ENCODE measurements around the gene FAM120B.

DNA sequence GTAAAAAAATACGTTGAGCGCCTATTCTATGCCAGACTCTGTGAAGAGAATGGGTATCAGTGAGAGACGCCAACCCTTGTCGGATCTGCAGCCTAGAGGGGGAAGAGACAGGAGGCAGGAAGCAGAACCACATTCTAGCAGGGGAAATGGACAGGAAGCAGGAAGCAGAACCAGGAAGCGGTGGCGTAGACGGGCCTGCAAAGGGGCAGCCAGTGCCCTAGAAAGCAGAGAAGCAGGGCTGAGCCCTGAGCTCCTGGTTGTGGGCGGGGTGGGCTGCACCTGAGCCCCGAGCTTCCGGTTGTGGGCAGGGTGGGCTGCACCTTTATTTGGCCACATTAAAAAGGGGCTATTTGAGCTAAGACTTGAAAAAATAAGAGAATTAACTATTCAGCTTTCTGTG is 71.9 kb downstream of the FAM120B start:
- TF ChIP-seq, protein P1, sequence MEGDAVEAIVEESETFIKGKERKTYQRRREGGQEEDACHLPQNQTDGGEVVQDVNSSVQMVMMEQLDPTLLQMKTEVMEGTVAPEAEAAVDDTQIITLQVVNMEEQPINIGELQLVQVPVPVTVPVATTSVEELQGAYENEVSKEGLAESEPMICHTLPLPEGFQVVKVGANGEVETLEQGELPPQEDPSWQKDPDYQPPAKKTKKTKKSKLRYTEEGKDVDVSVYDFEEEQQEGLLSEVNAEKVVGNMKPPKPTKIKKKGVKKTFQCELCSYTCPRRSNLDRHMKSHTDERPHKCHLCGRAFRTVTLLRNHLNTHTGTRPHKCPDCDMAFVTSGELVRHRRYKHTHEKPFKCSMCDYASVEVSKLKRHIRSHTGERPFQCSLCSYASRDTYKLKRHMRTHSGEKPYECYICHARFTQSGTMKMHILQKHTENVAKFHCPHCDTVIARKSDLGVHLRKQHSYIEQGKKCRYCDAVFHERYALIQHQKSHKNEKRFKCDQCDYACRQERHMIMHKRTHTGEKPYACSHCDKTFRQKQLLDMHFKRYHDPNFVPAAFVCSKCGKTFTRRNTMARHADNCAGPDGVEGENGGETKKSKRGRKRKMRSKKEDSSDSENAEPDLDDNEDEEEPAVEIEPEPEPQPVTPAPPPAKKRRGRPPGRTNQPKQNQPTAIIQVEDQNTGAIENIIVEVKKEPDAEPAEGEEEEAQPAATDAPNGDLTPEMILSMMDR (IDR thresholded peaks at IDR 0.05) = no peak
- TF ChIP-seq POLR2A (IDR thresholded peaks at IDR 0.05) (no peak), POLR2AphosphoS5 (IDR thresholded peaks at IDR 0.05) (no peak), EP300 (IDR thresholded peaks at IDR 0.05) (no peak)

All from gastroesophageal sphincter (tissue), 3 donors.